ENCODE measurements around the gene CKAP5.

Gene CKAP5

GRCh38 chr11:46697723-46698122, 148.4 kb downstream of the CKAP5 start:
- no peak for TF ChIP-seq CTCF (conservative IDR thresholded peaks at IDR 0.05)
- no peak overlapping the region for H3K27ac ChIP-seq

DNA sequence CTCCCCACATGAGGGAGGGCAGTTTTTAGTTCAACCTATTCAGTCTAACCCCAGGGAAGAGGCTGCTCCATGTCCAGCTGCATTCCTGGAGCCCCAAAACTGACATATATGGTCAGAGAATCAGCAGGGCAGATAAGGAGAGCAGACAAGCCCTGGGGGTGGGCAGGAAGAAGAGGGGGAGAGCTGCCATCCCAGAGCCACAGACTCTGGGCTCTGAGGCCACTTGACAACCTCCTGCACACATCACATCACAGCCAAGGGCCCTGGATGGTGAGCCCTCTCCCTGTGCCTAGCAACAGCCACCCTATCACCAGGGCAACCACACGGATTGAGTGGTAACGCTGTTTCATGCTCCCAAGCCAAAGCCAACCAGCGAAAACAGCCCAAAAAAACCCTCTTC, 148.8 kb downstream of the CKAP5 start:
- H3K27ac ChIP-seq, result no peak overlapping the region
- no peak for TF ChIP-seq CTCF (conservative IDR thresholded peaks at IDR 0.05)

DNA sequence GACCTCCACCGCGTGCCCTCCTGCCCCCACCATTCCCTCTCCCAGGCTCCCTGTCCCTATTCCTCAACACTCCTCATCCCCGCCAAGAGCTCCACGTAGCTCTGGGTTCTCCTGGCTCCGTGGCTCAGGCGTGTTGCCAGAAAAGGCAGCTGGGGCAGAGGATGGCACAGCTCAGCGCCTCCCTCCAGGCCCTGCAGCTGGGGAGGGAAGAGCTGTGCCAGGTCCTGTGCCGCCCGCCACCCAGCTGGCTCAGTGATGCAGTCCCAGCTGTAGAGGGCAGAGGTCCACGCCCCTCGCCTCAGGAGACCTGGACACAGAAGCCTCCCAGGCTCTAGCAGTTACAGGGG, 149.9 kb downstream of the CKAP5 start:
- TF ChIP-seq CTCF (conservative IDR thresholded peaks at IDR 0.05), result no peak
- H3K27ac ChIP-seq, result no peak overlapping the region

DNA sequence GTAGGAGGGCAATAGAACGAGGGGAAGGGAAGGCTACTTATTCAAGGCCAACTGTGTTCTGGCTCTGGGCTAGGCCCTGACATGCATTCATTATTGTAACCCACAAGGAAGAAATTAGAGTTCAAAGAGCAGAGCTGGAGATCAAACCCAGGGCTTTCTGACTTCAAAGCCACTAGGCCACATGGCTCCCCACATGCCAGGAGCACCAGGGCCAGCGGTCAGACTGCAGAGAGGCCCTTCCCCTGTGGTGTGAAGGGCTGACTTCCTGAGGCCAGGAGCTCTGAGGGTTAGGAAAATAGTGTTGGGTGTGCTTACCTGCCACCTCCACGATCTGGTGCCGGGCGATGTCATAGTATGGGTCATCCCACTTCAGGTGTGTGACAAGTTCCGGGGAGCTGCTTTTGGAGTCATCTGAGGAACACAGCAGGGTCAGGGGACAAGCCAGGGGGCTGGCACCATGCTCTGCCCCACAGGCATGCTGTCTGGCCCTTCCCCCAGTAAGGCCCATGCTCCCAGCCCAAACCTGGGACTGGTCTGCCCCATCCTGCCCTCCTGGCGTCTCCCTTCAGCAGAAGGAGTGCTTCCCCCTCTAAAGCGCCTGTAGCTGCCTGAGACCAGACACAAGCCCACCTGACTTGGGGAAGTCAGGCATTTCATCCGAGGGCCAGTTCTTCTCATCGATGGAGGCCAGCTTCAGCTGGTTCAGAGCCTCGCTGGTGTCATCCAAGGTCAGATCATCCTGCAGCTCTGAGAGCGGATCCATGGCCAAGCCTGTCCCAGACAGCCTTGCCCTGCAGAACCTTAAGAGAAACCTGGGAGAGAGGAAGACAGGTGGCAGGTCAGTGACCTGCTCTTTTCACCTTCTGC, 150.5 kb downstream of the CKAP5 start:
- no peak for TF ChIP-seq CTCF (conservative IDR thresholded peaks at IDR 0.05)
- H3K27ac ChIP-seq, result no peak overlapping the region

GRCh38 chr11:46694607-46695006, 151.5 kb downstream of the CKAP5 start:
- no peak overlapping the region for H3K27ac ChIP-seq

DNA sequence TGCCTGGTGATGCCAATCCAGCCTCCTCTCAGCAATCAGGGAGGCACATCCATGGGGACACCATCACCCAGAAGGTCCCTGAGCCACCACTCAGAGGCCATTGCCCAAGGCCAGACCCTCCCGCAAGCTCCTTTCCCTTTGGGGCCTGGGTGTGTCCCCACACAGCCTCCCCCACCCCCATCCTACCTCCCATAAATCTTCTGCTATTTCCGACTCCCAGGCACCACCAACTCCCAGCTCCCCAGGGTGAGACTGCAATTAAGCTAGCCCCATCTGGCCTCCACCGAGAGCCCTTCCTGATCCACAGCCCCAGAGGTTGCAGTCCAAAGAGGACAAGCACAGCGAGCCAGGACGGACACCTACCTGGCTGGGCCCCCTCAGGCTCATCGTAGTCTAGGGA, 152.0 kb downstream of the CKAP5 start:
- no peak overlapping the region for H3K27ac ChIP-seq
- TF ChIP-seq CTCF (conservative IDR thresholded peaks at IDR 0.05), result no peak

More at GRCh38 chr11:46694607-46695006, 151.5 kb downstream of the CKAP5 start:
- TF ChIP-seq CTCF (conservative IDR thresholded peaks at IDR 0.05), result no peak

GRCh38 chr11:46693597-46694012, 152.5 kb downstream of the CKAP5 start:
- no peak for TF ChIP-seq CTCF (conservative IDR thresholded peaks at IDR 0.05)
- H3K27ac ChIP-seq, result no peak overlapping the region
